ENCODE results near the gene EXOC3L4. TPM values are rescaled to one million over a fixed set of nuclear protein-coding genes. Genes with fewer than 3 reads are reported as not detected.

Gene EXOC3L4
- total and polyA plus RNA-seq, 2 donors from 2014 or later: 11.6 to 15.6 TPM

DNA sequence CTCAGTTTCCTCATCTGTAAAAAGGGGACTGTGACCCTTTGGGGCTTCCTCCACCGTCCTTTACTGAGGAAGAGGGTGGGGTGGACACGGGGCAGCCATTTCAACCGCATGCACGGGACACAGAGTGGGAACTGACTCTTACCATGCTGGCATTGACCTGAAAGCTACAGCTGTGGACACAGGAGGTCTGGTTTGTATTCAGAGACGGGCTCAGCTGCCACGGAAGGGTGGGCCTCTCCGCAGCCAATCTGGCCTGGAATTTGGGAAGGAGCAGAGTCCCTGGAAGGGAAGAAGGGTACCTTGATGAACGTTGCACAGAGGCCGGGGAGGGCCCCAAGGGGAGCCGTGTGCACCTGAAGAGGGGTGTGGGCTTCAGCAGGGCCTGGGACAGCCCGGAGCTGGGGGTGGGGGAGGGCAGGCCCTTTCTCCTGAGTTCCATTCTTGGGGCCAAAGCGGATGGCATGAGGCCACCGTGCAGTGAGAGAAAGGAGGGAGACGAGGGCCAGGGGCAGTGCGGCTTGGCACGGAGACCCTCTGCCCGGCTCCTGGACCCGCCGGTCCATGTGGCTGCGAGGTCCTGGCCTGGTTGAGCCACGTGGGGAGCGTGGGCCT, 43.3 kb downstream of the EXOC3L4 start:
- peak overlapping the region in 1 of 2 donors; percentile 23 for H3K27ac ChIP-seq (ENCODE audit: low read depth in 2 of 2, low read length in 2 of 2)
- peaks cover 0 to 3% (median 0%) of the 10 kb centered on the region in 3 donors for H3K4me1 ChIP-seq (ENCODE audit: control insufficient read depth in 2 of 3, insufficient read depth in 2 of 3, low read depth in 1 of 3, low read length in 3 of 3)
- no peak overlapping the region for H3K4me3 ChIP-seq (ENCODE audit: low read length in 3 of 3)
- no peak for FAIRE-seq
- intact Hi-C loops (cut with DNase I): no loop called here
- H3K9ac ChIP-seq (ENCODE audit: low read length in 3 of 3): no peak overlapping the region
- no peaks in the 10 kb centered on the region for H3K27me3 ChIP-seq (ENCODE audit: control insufficient read depth, insufficient read depth, low read length)
- H3K36me3 ChIP-seq (ENCODE audit: control insufficient read depth in 2 of 3, insufficient read depth in 3 of 3, low read length in 3 of 3): peaks cover 3 to 14% (median 5%) of the 10 kb centered on the region in 3 donors
- TF ChIP-seq CTCF (IDR thresholded peaks at IDR 0.05; ENCODE audit: borderline replicate concordance, extremely low read depth, insufficient read depth): no peak
- no peaks in the 10 kb centered on the region for H3K9me3 ChIP-seq (ENCODE audit: control insufficient read depth in 2 of 3, insufficient read depth in 1 of 3, low read length in 3 of 3)
- DNase-seq: no peak

DNA sequence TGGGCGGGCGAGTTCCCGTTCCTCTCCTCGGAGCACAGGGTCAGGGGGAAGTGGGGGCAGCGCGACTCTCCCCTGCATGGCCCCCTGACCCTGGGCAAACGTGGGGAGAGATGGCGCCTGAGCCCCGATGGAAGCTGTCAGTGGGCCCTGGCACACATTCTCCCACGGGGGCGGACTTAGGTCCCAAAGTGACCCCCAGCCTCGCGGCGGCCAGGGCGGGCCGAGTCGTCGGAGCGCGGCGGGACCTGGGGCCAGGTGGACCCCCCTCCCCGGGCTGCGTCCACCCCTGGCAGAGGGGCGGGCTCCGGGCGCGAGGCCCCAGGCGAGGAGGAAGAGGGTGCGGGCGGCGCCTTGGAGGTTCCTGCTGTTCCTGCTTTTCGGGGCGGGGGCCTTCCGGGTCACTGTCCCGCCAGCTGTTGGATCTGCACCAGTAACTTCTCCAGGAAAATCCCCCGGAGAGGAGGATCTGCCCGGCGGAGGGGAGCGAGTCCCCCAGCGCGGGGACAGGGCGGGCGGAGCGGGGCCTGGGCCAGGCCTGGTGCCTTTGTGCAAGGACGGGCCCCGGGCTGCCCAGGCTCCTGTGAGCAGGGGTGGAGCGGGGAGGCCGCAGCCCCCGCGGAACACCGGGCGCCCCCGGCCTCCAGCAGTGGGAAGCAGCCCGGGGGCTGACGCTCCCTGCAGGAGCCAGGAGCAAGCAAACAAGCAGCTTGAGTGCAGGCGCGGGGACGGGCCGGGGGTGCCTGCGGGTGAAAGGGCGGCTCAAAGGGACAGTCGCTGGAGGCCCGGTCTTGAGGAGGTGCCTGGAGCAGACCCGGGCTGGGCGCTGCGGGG, 44.0 kb downstream of the EXOC3L4 start:
- Histone ChIP-seq H3K27me3 (ENCODE audit: control insufficient read depth, insufficient read depth, low read length) (no peaks in the 10 kb centered on the region), H3K36me3 (ENCODE audit: control insufficient read depth in 2 of 3, insufficient read depth in 3 of 3, low read length in 3 of 3) (peaks cover 0 to 7% (median 0%) of the 10 kb centered on the region in 3 donors), H3K27ac (ENCODE audit: low read depth in 2 of 2, low read length in 2 of 2) (peak overlapping the region in 1 of 2 donors; percentile 23), H3K9me3 (ENCODE audit: control insufficient read depth in 2 of 3, insufficient read depth in 1 of 3, low read length in 3 of 3) (no peaks in the 10 kb centered on the region), H3K9ac (ENCODE audit: low read length in 3 of 3) (no peak overlapping the region), H3K4me3 (ENCODE audit: low read length in 3 of 3) (no peak overlapping the region), H3K4me1 (ENCODE audit: control insufficient read depth in 2 of 3, insufficient read depth in 2 of 3, low read depth in 1 of 3, low read length in 3 of 3) (no peaks in the 10 kb centered on the region)
- intact Hi-C loops (cut with DNase I): no loop called here
- peak; percentile 65 to 84 (median 71) for DNase-seq
- no peak for FAIRE-seq
- no peak for TF ChIP-seq CTCF (IDR thresholded peaks at IDR 0.05; ENCODE audit: borderline replicate concordance, extremely low read depth, insufficient read depth)

DNA sequence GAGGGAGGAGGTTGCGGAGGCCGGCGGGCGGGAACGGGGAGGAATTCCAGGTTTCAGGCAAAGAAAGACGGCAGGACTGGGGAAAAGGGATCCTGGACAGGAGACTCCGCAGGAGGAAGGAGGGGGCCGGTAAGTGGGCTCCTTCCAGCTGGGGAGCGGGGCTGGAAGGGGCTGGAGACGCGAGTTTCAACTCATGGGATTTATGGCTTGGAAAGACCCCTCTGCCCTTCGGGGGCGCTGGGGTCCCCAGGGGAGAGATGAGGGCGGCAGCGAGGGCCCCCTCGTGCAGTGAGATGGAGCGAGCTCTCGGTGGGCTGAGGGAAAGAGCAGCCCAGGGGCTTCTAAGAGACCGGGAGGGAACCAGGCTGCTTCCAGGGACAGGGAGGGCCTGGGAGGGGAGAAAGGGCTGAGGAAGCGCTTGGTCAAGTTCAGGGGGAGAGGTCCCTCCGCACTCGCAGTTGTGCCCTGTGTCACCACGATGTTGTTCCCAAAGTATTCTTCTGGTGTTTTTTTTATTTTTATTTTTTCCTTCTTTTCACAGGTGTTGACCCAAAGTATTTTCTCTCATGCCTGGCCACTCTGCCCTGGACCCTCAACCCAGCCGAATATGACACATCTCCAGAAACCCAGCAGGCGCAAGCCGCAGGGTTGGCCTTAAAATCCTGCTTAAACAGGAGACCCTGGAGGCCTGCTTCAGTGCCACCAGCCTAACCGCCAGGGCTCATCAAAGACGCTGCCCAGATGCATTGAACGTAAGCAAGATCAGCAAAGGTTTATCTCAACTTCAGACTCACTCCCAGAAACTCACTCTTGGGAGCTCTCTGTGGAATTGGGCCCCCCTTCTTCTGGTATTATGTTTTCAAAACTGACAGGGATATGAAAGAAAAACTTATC, 44.9 kb downstream of the EXOC3L4 start:
- FAIRE-seq: no peak
- no peak overlapping the region for H3K27ac ChIP-seq (ENCODE audit: low read depth in 2 of 2, low read length in 2 of 2)
- no peak for TF ChIP-seq CTCF (IDR thresholded peaks at IDR 0.05; ENCODE audit: borderline replicate concordance, extremely low read depth, insufficient read depth)
- H3K4me1 ChIP-seq (ENCODE audit: control insufficient read depth in 2 of 3, insufficient read depth in 2 of 3, low read depth in 1 of 3, low read length in 3 of 3): no peaks in the 10 kb centered on the region
- DNase-seq: peak in 1 of 5 donors; percentile 37
- H3K9ac ChIP-seq (ENCODE audit: low read length in 3 of 3): no peak overlapping the region
- H3K4me3 ChIP-seq (ENCODE audit: low read length in 3 of 3): no peak overlapping the region
- H3K9me3 ChIP-seq (ENCODE audit: control insufficient read depth in 2 of 3, insufficient read depth in 1 of 3, low read length in 3 of 3): no peaks in the 10 kb centered on the region
- H3K27me3 ChIP-seq (ENCODE audit: control insufficient read depth, insufficient read depth, low read length): no peaks in the 10 kb centered on the region
- intact Hi-C loops (cut with DNase I): no loop called here
- no peaks in the 10 kb centered on the region for H3K36me3 ChIP-seq (ENCODE audit: control insufficient read depth in 2 of 3, insufficient read depth in 3 of 3, low read length in 3 of 3)
